PFSK-1 (cell line): ENCODE measurements around the gene ATP8B1.

Experiments
- FOXP2 ChIP-seq: optimal IDR thresholded peaks from 2 replicates; pipeline ENCODE3; 2011; ENCODE audit warnings: borderline replicate concordance, control low read depth, inconsistent platforms; ENCODE audit not compliant: insufficient read depth; ENCODE audit errors: extremely low read length, extremely low read depth
- POLR2AphosphoS5 ChIP-seq: IDR thresholded peaks from 2 replicates; pipeline ENCODE4 v1.6.1; 2012; ENCODE audit warnings: low read depth, mild to moderate bottlenecking, control low read depth, low read length, moderate library complexity
- REST ChIP-seq, 2 experiments: IDR thresholded peaks; 2 replicates each; pipeline versions ENCODE4 v1.6.1 to v1.8.0; 2011 to 2012; ENCODE audit warnings: low read depth in 2 of 2, low read length in 2 of 2, control low read depth in 1 of 2, inconsistent platforms in 1 of 2, mild to moderate bottlenecking in 1 of 2, moderate library complexity in 1 of 2; ENCODE audit not compliant: insufficient read depth in 1 of 2
- SIN3A ChIP-seq: IDR thresholded peaks from 2 replicates; pipeline ENCODE4 v1.6.1; 2012; ENCODE audit warnings: mild to moderate bottlenecking, low read length, moderate library complexity, borderline replicate concordance; ENCODE audit not compliant: insufficient read depth
- TAF1 ChIP-seq: IDR thresholded peaks from 2 replicates; pipeline ENCODE4 v1.6.1; 2012; ENCODE audit warnings: low read length, control low read depth, borderline replicate concordance; ENCODE audit not compliant: insufficient read depth

ATP8B1 gene

GRCh38 chr18:57710226-57710625 is 92.9 kb downstream of the ATP8B1 start:
- TF ChIP-seq SIN3A (no peak), TAF1 (no peak), FOXP2 (no peak), REST (IDR thresholded peaks at IDR 0.05; ENCODE audit: insufficient read depth in 1 of 2, low read depth in 2 of 2, low read length in 2 of 2) (no peak), POLR2AphosphoS5 (no peak)

- no peak for TF ChIP-seq SIN3A
- TF ChIP-seq FOXP2, result no peak
- no peak for TF ChIP-seq TAF1
- no peak for TF ChIP-seq POLR2AphosphoS5
- no peak for TF ChIP-seq REST (IDR thresholded peaks at IDR 0.05; ENCODE audit: insufficient read depth in 1 of 2, low read depth in 2 of 2, low read length in 2 of 2)
These were observed 93.8 kb downstream of the ATP8B1 start for GRCh38 chr18:57709335-57709734.

DNA sequence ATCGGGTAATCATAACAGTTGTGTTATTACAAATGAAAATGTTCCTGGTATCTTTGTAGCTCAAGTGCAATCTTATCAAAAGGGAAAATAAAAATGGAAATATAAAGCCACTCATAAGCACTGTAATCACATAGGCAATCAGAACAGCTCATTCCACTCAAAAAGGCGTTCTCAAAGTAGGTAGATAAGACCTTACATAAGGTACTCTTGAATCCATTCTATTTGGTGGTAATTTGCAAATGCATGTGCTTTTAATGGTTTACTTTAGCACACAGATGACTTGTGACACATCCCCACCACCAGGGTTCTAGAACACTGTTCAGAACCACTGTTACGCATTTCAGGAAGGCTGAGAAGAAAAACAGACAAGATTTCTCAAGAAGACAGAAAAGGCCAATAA is 94.8 kb downstream of the ATP8B1 start:
- TF ChIP-seq REST (IDR thresholded peaks at IDR 0.05; ENCODE audit: insufficient read depth in 1 of 2, low read depth in 2 of 2, low read length in 2 of 2), result no peak
- no peak for TF ChIP-seq POLR2AphosphoS5
- TF ChIP-seq FOXP2, result no peak
- no peak for TF ChIP-seq SIN3A
- no peak for TF ChIP-seq TAF1

- TF ChIP-seq SIN3A (no peak), TAF1 (no peak), POLR2AphosphoS5 (no peak), FOXP2 (no peak), REST (IDR thresholded peaks at IDR 0.05; ENCODE audit: insufficient read depth in 1 of 2, low read depth in 2 of 2, low read length in 2 of 2) (no peak)
These were observed 97.1 kb downstream of the ATP8B1 start for GRCh38 chr18:57705832-57706595.
